Fibroblast of lung (primary cell): ENCODE data around the gene XYLT2. TPM values are rescaled to one million over a fixed set of nuclear protein-coding genes. Genes with fewer than 3 reads are reported as not detected.

ENCODE experiments used
- DNase-seq, 2 donors: peaks; one replicate each; pipeline versions ENCODE4 v3.0.0 to v3.0.0-alpha.2; 2010; ENCODE audit warnings: low read depth in 2 of 2
- H2AFZ ChIP-seq: 2 replicates; pipeline ENCODE4 v1.5.1; 2012; ENCODE audit warnings: low read length, control low read depth, inconsistent platforms
- H3K27ac ChIP-seq: 2 replicates; pipeline ENCODE4 v1.5.1; 2011; ENCODE audit warnings: low read length, control low read depth; ENCODE audit not compliant: insufficient read depth
- H3K27me3 ChIP-seq: 2 replicates; pipeline ENCODE4 v1.5.1; 2011; ENCODE audit warnings: mild to moderate bottlenecking, low read length; ENCODE audit not compliant: control insufficient read depth, insufficient read depth
- H3K36me3 ChIP-seq: 2 replicates; pipeline ENCODE4 v1.5.1; 2011; ENCODE audit warnings: low read length; ENCODE audit not compliant: control insufficient read depth, insufficient read depth
- H3K4me1 ChIP-seq: 2 replicates; pipeline ENCODE4 v1.5.1; 2011; ENCODE audit warnings: low read length; ENCODE audit not compliant: control insufficient read depth, insufficient read depth; ENCODE audit errors: extremely low read depth
- H3K4me2 ChIP-seq: 2 replicates; pipeline ENCODE4 v1.5.1; 2011; ENCODE audit warnings: low read length, control low read depth; ENCODE audit not compliant: insufficient read depth; ENCODE audit errors: extremely low read depth
- H3K4me3 ChIP-seq, 4 experiments: fragments of 200-600 bp in 1 of 4; sonication (generic) in 1 of 4; replicated peaks in 1 of 4; 2 replicates each; pipeline ENCODE4 v1.5.1; 2011 to 2016; ENCODE audit warnings: low read length in 4 of 4, low read depth in 3 of 4, mild to moderate bottlenecking in 3 of 4, control low read depth in 2 of 4, inconsistent platforms in 1 of 4, mixed read lengths in 1 of 4; ENCODE audit not compliant: insufficient read depth in 1 of 4; ENCODE audit errors: control extremely low read depth in 1 of 4
- H3K79me2 ChIP-seq: 2 replicates; pipeline ENCODE4 v1.5.1; 2012; ENCODE audit warnings: mild to moderate bottlenecking, low read length, inconsistent platforms; ENCODE audit not compliant: control insufficient read depth, insufficient read depth
- H3K9ac ChIP-seq: 2 replicates; pipeline ENCODE4 v1.5.1; 2011; ENCODE audit warnings: mild to moderate bottlenecking, low read length, control low read depth; ENCODE audit not compliant: insufficient read depth
- H3K9me3 ChIP-seq: 2 replicates; pipeline ENCODE4 v1.5.1; 2012; ENCODE audit warnings: low read depth, low read length; ENCODE audit not compliant: control insufficient read depth, insufficient read depth
- H4K20me1 ChIP-seq: 2 replicates; pipeline ENCODE4 v1.5.1; 2011; ENCODE audit warnings: low read length; ENCODE audit not compliant: control insufficient read depth, insufficient read depth; ENCODE audit errors: extremely low read depth
- CTCF ChIP-seq, 2 donors: IDR thresholded peaks in 1 of 2; conservative IDR thresholded peaks in 1 of 2; 1 replicate in 1 of 2; 2 replicates in 1 of 2; pipeline ENCODE4 v1.5.1; 2011 to 2012; ENCODE audit warnings: low read length in 2 of 2, control low read depth in 1 of 2, inconsistent platforms in 1 of 2, low read depth in 1 of 2, mild to moderate bottlenecking in 1 of 2
- EZH2 ChIP-seq: IDR thresholded peaks from 2 replicates; pipeline ENCODE4 v1.5.1; 2012; ENCODE audit warnings: low read length, control low read depth, mild to moderate bottlenecking; ENCODE audit errors: missing control alignments
- polyA minus RNA-seq: library from RNA; depleted of rRNA, polyadenylated mRNA; stranded (reverse); fragments of >200 nt; gene quantifications from 2 replicates; pipeline ENCODE4 v1.2.3, GENCODE V29; 2011; ENCODE audit warnings: low replicate concordance
- polyA plus RNA-seq, 2 donors: library from polyadenylated mRNA; depleted of rRNA in 1 of 2; stranded (reverse) in 1 of 2; unstranded in 1 of 2; fragments of >200 nt; gene quantifications; 2 replicates each; pipeline ENCODE4 v1.2.1, GENCODE V29; 2011 to 2012; ENCODE audit warnings: missing spikeins in 1 of 2
- total RNA-seq: library from RNA; depleted of rRNA; stranded (reverse); fragments of >200 nt; gene quantifications from 2 replicates; pipeline ENCODE4 v1.2.1, GENCODE V29; 2014

XYLT2 gene
- total RNA-seq (32.9 and 43.9 TPM in 2 replicates), polyA plus RNA-seq (11.3 and 12.7 TPM in 2 replicates), polyA minus RNA-seq (40.4 and 49.9 TPM in 2 replicates)
- polyA plus RNA-seq (2012), result 22.4 and 22.7 TPM in 2 replicates

GRCh38 chr17:50345432-50346312 lies at the start of gene XYLT2:
Gene XYLT2, plus strand, starts transcription at chr17:50346126. Its CDS starts 15 bp downstream, at chr17:50346141.
- peak within 1 kb of the TSS; percentile 91 for H2AFZ ChIP-seq
- H4K20me1 ChIP-seq, result no peaks in the 10 kb centered on the region
- peak; percentile 77 to 91 for DNase-seq

GRCh38 chr17:50297407-50297865 lies 48.5 kb upstream of the XYLT2 start:
- Histone ChIP-seq H3K79me2 (no peaks in the 10 kb centered on the region), H3K27ac (no peak overlapping the region), H3K9me3 (no peaks in the 10 kb centered on the region), H2AFZ (no peak overlapping the region), H3K9ac (no peak overlapping the region), H4K20me1 (no peaks in the 10 kb centered on the region), H3K27me3 (no peaks in the 10 kb centered on the region), H3K4me2 (no peak overlapping the region), H3K4me3 (no peak overlapping the region), H3K36me3 (no peaks in the 10 kb centered on the region), H3K4me1 (no peaks in the 10 kb centered on the region)
- TF ChIP-seq CTCF (conservative IDR thresholded peaks at IDR 0.05 in 1 of 2, IDR thresholded peaks at IDR 0.05 in 1 of 2; ENCODE audit: low read depth in 1 of 2, low read length in 2 of 2), result peak; percentile 62 to 95
- no peak for TF ChIP-seq EZH2
- DNase-seq, result peak; percentile 53 to 64

More at GRCh38 chr17:50345432-50346312, at the start of gene XYLT2:
- Histone ChIP-seq H3K4me1 (peaks cover 9% of the 10 kb centered on the region), H3K27me3 (peaks cover 2% of the 10 kb centered on the region), H3K9me3 (no peaks in the 10 kb centered on the region), H3K27ac (peak within 1 kb of the TSS; percentile 58), H3K36me3 (peaks cover 1% of the 10 kb centered on the region), H3K9ac (peak within 1 kb of the TSS; percentile 77), H3K79me2 (peaks cover 13% of the 10 kb centered on the region), H3K4me2 (peak within 1 kb of the TSS; percentile 93), H3K4me3 (peak within 1 kb of the TSS; percentile 75 to 92 (median 88))
- no peak for TF ChIP-seq EZH2
- no peak for TF ChIP-seq CTCF (conservative IDR thresholded peaks at IDR 0.05 in 1 of 2, IDR thresholded peaks at IDR 0.05 in 1 of 2; ENCODE audit: low read depth in 1 of 2, low read length in 2 of 2)

GRCh38 chr17:50298018-50298417 lies 47.9 kb upstream of the XYLT2 start:
- no peak overlapping the region for H3K4me2 ChIP-seq
- DNase-seq, result no peak
- no peaks in the 10 kb centered on the region for H3K4me1 ChIP-seq
- no peak overlapping the region for H2AFZ ChIP-seq
- no peaks in the 10 kb centered on the region for H3K27me3 ChIP-seq
- no peak overlapping the region for H3K9ac ChIP-seq
- no peaks in the 10 kb centered on the region for H3K9me3 ChIP-seq
- H3K4me3 ChIP-seq, result no peak overlapping the region
- H3K36me3 ChIP-seq, result no peaks in the 10 kb centered on the region
- no peak overlapping the region for H3K27ac ChIP-seq
- H3K79me2 ChIP-seq, result no peaks in the 10 kb centered on the region
- no peaks in the 10 kb centered on the region for H4K20me1 ChIP-seq
- TF ChIP-seq CTCF (conservative IDR thresholded peaks at IDR 0.05 in 1 of 2, IDR thresholded peaks at IDR 0.05 in 1 of 2; ENCODE audit: low read depth in 1 of 2, low read length in 2 of 2) (no peak), EZH2 (no peak)
